GM23338 (cell line): ENCODE results near the gene TRAIP.

Experiments used
- CTCF ChIP-seq, 2 experiments: fragments of 200-600 bp in 1 of 2; sonication (generic) in 1 of 2; conservative IDR thresholded peaks; 2 replicates each; pipeline versions ENCODE4 v1.5.1 to v1.6.1; 2016 to 2017; ENCODE audit warnings: antibody characterized with exemption in 2 of 2, low read depth in 2 of 2, mild to moderate bottlenecking in 2 of 2, moderate library complexity in 1 of 2
- ETS1 ChIP-seq: IDR thresholded peaks from 2 replicates; pipeline ENCODE4 v1.6.1; 2016; ENCODE audit warnings: antibody characterized with exemption
- POLR2AphosphoS5 ChIP-seq: IDR thresholded peaks from 2 replicates; pipeline ENCODE4 v1.6.1; 2016; ENCODE audit warnings: antibody characterized with exemption, low read depth

GRCh38 chr3:49855662-49856061, 702 bp downstream of the TRAIP start:
- TF ChIP-seq CTCF (conservative IDR thresholded peaks at IDR 0.05; ENCODE audit: low read depth in 2 of 2) (no peak), POLR2AphosphoS5 (no peak), ETS1 (no peak)
